HG03196 (cell line): ENCODE data around the gene ZNF436.
"Not testable (repeated sequence)": the region's sequence is repeated elsewhere in the genome, so short reads cannot be mapped to it uniquely, and the experiment has no call there.

ENCODE experiments used
- ATAC-seq: cut with Tn5 transposase; IDR thresholded peaks from one replicate; pipeline ENCODE4 v1.9.1; 2021; ENCODE audit not compliant: unreplicated experiment

Gene ZNF436

DNA sequence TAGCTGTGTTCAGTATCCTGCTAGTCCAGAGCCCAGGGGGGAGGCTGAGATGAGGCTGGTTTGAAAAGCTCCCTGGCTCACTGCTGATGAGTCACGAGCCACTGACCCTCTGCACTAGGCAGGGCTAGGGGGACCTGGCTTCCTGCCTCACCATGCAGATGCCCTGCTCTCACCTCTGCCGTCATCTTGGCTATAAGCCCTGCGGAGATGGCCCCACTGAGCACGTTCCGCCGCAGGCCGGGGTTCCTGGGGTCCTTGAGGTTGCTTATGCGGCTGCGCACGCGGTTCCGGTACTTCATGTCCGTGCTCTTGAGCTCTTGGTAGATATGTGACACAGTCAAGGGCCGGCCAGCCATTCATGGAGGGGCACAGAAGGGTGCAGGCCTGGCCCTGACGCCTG, 24.1 kb upstream of the ZNF436 start:
- ATAC-seq: no peak

DNA sequence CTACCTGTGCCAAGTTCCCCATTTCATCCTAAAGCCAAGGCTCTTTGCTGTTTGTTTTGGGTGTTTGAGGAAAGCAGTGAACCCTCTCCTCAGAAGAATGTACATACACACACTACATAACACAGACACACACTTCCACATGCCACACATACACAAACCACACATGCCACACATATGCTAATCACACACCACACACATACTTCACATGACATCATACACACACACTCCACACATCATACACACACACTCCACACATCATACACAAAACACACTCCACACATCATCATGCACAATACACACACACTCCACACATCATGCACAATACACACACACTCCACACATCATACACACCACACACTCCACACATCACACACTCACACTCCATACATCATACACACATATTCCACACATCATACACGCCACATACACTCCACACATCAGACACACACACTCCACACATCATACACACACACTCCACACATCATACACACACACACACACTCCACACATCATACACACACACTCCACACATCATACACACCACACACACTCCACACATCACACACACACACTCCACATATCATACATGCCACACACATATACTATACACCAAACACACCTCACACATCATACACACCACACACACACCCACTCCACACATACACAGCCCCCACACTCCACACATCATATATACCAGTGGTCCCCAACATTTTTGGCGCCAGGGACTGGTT, 22.7 kb upstream of the ZNF436 start:
- no peak for ATAC-seq

DNA sequence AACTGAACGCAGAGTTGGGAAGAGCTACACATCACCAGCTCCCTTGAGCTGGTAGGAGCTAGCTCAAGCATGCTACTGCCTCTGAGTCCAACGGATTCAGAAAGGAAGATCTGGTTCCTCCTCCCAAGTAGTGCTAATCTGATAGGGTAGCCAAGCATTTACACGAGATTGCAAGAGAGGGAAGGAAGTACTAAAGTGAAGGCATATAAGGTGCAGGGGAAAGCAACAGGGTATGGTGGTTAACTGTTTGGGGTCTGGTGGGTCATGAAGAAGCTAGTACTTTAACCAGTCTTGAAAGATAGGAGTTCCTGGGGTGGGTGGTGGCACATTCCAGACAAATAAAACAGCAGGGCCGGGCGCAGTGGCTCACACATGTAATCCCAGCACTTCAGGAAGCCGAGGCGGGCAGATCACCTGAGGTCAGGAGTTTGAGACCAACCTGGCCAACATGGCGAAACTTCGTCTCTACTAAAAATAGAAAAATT, 20.2 kb upstream of the ZNF436 start:
- no peak for ATAC-seq

- ATAC-seq: no peak
These were observed 17.9 kb upstream of the ZNF436 start for GRCh38 chr1:23387494-23387893.

- no peak for ATAC-seq
These were observed 15.5 kb upstream of the ZNF436 start for GRCh38 chr1:23385119-23385621.

DNA sequence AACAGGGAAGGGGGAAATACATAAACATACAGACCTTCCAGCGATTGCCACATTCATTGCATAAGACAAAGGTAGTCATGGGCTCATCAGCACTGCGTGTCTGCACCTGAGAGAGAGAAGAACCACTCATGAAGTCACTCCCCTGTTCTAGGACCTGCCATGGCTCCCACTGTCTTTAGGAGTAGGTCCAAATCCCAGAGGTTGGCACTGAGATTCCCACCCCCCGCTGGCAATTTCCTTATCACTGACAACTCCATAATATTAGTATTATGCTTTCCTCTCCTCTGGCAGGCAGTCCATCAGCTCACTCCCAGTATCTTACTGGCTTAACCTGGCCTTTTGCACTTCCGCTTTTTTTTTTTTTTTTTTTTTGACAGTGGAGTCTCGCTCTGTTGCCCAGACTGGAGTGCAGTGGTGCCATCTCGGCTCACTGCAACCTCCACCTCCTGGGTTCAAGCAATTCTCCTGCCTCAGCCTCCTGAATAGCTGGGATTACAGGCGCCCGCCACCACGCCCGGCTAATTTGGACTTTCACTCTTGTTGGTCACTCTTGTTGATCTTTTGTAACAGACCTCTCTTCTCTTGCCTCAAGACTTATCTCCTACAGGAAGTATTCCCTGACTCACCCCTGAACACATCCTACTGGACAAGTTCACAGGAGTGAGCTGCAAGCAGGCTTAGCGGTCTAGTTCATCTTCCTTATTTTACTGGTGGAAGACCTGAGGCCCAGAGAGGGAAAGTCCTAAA, 14.8 kb upstream of the ZNF436 start:
- no peak for ATAC-seq

- ATAC-seq: no peak
These were observed 14.1 kb upstream of the ZNF436 start for GRCh38 chr1:23383577-23384311.

- ATAC-seq: no peak
These were observed 11.7 kb upstream of the ZNF436 start for GRCh38 chr1:23381233-23381885.

- no peak for ATAC-seq
These were observed 11.1 kb upstream of the ZNF436 start for GRCh38 chr1:23380719-23381118.

GRCh38 chr1:23380236-23380635, 10.6 kb upstream of the ZNF436 start:
- not testable (repeated sequence) for ATAC-seq

DNA sequence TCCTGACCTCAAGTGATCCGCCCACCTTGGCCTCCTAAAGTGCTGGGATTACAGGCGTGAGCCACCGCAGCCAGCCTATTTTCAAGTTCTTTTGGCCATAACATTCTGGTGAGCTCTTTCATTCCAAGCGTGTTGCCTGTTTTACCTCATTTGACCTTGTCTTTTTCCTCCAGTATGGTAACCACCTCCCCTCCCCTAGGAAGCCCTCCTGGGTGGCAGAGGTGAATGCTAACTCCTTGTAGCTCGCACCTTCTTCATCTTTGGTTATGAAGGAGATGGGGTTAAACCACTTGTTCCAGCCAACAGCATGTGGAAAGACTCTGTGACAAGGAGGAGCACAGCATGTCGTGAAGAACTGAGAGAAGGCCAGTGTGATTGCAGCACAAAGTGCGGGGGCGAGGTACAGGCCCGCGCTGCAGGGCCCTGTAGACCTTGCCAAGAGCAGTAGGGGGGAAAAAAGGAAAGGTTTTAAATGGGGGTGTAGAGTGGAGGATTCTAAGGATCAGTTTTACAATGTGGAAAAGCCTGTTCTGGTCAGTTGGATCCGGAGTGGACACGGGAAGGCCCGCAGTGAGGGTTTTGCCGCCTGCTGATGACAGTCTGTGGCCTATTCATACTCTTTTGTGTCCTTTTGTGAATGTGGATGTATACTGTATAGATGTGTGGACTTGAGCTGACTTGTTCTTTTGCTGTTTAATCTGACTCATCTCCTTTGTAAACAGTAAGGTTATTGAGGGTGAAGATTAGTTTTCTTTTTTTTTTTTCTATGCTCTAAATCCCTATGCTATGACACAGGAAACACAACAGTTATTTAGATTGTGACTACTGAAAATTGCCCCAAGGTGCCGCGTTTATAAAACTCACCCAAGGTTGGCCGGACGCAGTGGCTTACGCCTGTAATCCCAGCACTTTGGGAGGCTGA, 7.5 kb upstream of the ZNF436 start:
- ATAC-seq: no peak

- not testable (repeated sequence) for ATAC-seq
These were observed 4.6 kb upstream of the ZNF436 start for GRCh38 chr1:23374079-23374735.

DNA sequence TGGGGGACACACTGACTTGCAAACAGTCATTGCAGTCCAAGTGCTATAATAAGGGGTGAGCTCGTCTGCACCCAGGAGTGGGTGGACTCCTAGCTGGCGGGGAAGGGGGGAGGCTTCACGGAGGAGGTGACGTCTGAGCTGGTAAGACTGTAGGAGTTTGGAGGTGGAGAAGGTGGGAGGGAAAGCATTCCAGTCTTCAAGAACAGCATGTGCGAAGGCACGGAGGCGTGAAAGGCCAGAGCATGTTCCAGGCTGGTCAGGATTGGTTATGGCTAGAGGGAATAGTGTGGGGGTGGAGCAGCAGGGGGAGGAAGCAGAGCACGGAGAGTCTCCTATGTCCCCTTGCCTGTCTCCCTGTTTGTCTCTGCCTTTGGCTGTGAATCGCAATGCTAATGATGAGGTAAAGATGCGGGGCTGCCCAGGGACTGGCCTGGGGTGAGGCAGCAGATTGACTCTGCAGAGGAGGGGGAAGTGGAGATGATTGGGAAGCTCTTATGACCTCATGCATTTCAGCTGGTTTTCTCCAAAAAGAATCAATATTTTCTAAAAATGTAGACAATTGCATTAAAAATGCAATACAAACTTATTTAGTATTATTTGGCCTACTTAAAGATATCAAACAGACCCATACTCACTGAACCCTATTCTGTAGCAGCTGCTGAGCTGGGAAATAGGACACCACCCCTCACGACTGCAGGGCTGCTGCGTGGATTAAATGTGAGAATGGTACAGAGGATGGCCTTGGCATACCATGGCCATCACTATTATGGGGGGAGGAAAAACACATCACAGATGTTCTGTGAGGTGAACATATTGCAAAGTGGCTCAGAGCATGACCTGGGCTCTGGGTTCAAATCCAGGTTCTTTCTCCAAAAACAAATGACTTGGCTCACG, 2.6 kb upstream of the ZNF436 start:
- no peak for ATAC-seq

DNA sequence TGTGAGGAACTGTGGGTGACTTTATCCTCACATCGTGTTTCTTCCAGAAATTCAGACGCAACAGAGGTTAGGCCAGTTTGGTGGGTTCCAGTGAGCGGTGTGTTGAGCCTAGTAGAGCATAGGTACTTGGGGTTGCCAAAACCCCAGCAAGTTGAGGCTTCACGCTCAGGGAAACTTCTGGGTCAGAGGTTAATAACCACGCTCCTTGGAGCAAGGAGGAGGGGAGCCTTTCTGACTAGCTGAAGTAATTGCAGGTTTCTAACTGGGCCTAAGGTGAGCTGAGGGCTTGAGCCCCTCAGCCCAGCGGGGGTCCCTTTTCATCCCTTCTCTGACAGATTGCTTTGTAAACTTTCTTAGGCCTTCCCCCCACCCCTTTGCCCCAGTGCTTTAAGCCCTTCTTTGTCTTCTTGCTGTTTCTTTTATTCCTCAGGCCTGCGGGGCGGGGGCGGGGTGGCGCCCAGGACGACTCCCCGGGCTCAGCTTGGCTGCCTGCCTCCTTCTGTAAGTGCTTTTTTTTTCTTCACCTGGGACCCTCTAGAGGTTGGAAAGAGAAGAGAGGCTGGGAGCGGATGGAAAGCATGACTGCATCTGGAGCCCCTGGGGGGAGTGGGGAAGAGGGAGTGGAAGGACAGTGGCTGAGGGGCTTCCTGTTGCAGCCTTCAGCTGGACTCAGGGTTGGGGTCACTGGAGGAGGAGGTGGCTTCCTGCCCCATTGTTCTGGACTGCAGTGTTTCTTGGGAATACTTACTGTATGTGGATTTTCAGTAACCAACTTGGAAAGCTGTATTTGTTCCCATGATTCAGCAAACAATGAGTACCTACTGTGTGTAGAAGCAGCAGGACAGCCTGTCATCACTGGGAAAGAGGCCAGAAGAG, 1.3 kb upstream of the ZNF436 start:
- no peak for ATAC-seq

DNA sequence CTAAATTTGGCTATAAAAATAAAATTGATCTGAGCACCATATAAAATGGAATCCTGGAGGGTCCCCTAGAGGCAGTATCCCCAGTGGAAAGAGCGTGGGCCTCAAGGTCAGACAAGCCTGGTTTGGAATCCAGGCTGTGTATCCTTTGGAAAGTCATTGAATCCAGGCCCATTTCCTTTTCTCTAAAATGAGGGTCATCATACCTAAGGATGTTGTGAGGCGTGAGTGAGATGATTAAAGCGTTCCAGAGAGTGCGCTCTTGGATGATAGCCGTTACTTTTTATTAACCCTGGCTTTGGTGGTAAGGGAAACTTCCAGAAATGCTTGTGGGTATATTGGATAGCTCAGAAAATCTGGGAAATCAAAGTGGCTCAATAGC, 683 bp upstream of the ZNF436 start:
- ATAC-seq: no peak

- ATAC-seq: peak; percentile 70
These were observed 888 bp downstream of the ZNF436 start for GRCh38 chr1:23368562-23369334.
